GM23338 (cell line): ENCODE data around the gene RAD51B. TPM values are rescaled to one million over a fixed set of nuclear protein-coding genes. Genes with fewer than 3 reads are reported as not detected.

Experiments used
- ATAC-seq: fragments of 200-7000 bp; cut with Tn5 transposase; 3 replicates; pipeline ENCODE4 v1.9.1; 2020
- DNase-seq: peaks from one replicate; pipeline ENCODE4 v3.0.0-alpha.2; 2015; ENCODE audit warnings: low spot score
- H2AFZ ChIP-seq: fragments of 200-600 bp; sonication (generic); 2 replicates; pipeline ENCODE4 v1.8.0; 2016; ENCODE audit warnings: antibody characterized with exemption, mild to moderate bottlenecking, moderate library complexity
- H3F3A ChIP-seq: fragments of 200-600 bp; sonication (generic); replicated peaks from 2 replicates; pipeline ENCODE4 v1.8.0; 2017; ENCODE audit warnings: antibody characterized with exemption, mixed run types, low read depth
- H3K27ac ChIP-seq: fragments of 200-600 bp; sonication (generic); 2 replicates; pipeline ENCODE4 v1.6.1; 2016; ENCODE audit warnings: low read depth
- H3K27me3 ChIP-seq: fragments of 200-600 bp; sonication (generic); 2 replicates; pipeline ENCODE4 v1.8.0; 2016; ENCODE audit warnings: mild to moderate bottlenecking, mixed run types, moderate library complexity; ENCODE audit not compliant: insufficient read depth
- H3K36me3 ChIP-seq: fragments of 200-600 bp; sonication (generic); 2 replicates; pipeline ENCODE4 v1.8.0; 2016; ENCODE audit warnings: mild to moderate bottlenecking; ENCODE audit not compliant: insufficient read depth
- H3K4me1 ChIP-seq: fragments of 200-600 bp; sonication (generic); 2 replicates; pipeline ENCODE4 v1.8.0; 2016; ENCODE audit warnings: mild to moderate bottlenecking, moderate library complexity; ENCODE audit not compliant: insufficient read depth
- H3K4me2 ChIP-seq: fragments of 200-600 bp; sonication (generic); 2 replicates; pipeline ENCODE4 v1.7.1; 2017; ENCODE audit warnings: mixed run types
- H3K4me3 ChIP-seq: fragments of 200-600 bp; sonication (generic); 2 replicates; pipeline ENCODE4 v1.6.1; 2016; ENCODE audit warnings: mixed run types
- H3K79me2 ChIP-seq: fragments of 200-600 bp; sonication (generic); replicated peaks from 2 replicates; pipeline ENCODE4 v1.8.0; 2017; ENCODE audit warnings: mild to moderate bottlenecking; ENCODE audit not compliant: insufficient read depth
- H3K9me2 ChIP-seq: fragments of 200-600 bp; sonication (generic); 2 replicates; pipeline ENCODE4 v1.8.0; 2017; ENCODE audit not compliant: insufficient read depth
- H4K20me1 ChIP-seq: fragments of 200-600 bp; sonication (generic); replicated peaks from 2 replicates; pipeline ENCODE4 v1.8.0; 2017; ENCODE audit warnings: mild to moderate bottlenecking; ENCODE audit not compliant: insufficient read depth
- H3K27ac Mint-ChIP-seq: 2 replicates; pipeline ENCODE4 v1.8.0; 2020; ENCODE audit warnings: inconsistent platforms, mild to moderate bottlenecking, moderate library complexity, mixed read lengths
- H3K27me3 Mint-ChIP-seq: 3 replicates; pipeline ENCODE4 v1.8.0; 2022; ENCODE audit warnings: low read depth, mild to moderate bottlenecking, moderate library complexity, mixed read lengths, inconsistent platforms; ENCODE audit not compliant: insufficient read depth, poor library complexity
- H3K36me3 Mint-ChIP-seq: 3 replicates; pipeline ENCODE4 v1.8.0; 2021; ENCODE audit warnings: low read depth, mild to moderate bottlenecking, inconsistent platforms, moderate library complexity, mixed read lengths
- H3K4me1 Mint-ChIP-seq: 3 replicates; pipeline ENCODE4 v1.8.0; 2020; ENCODE audit warnings: mild to moderate bottlenecking, inconsistent platforms, mixed read lengths
- H3K4me3 Mint-ChIP-seq: 3 replicates; pipeline ENCODE4 v1.8.0; 2021; ENCODE audit warnings: moderate library complexity, mild to moderate bottlenecking, inconsistent platforms, mixed read lengths
- H3K9me3 Mint-ChIP-seq: 3 replicates; pipeline ENCODE4 v1.8.0; 2020; ENCODE audit warnings: moderate library complexity, mild to moderate bottlenecking, inconsistent platforms, mixed read lengths
- CREB1 ChIP-seq: fragments of 250-450 bp; sonication (Bioruptor Pico); IDR thresholded peaks from 2 replicates; pipeline ENCODE4 v1.5.0; 2020; ENCODE audit warnings: low read depth, mild to moderate bottlenecking, moderate library complexity
- CTCF ChIP-seq, 2 experiments: fragments of 200-600 bp in 1 of 2; sonication (generic) in 1 of 2; conservative IDR thresholded peaks; 2 replicates each; pipeline versions ENCODE4 v1.5.1 to v1.6.1; 2016 to 2017; ENCODE audit warnings: antibody characterized with exemption in 2 of 2, low read depth in 2 of 2, mild to moderate bottlenecking in 2 of 2, moderate library complexity in 1 of 2
- EZH2 ChIP-seq: fragments of 200-600 bp; sonication (generic); IDR thresholded peaks from one replicate; pipeline ENCODE4 v1.8.0; 2017; ENCODE audit warnings: antibody characterized with exemption, mild to moderate bottlenecking, low read depth; ENCODE audit not compliant: unreplicated experiment
- EZH2phosphoT487 ChIP-seq: fragments of 200-600 bp; sonication (generic); IDR thresholded peaks from one replicate; pipeline ENCODE4 v1.8.1; 2018; ENCODE audit warnings: antibody characterized with exemption; ENCODE audit not compliant: unreplicated experiment
- JUNB ChIP-seq: IDR thresholded peaks from one replicate; pipeline ENCODE4 v1.6.1; 2016; ENCODE audit warnings: antibody characterized with exemption; ENCODE audit not compliant: unreplicated experiment
- NANOG ChIP-seq: IDR thresholded peaks from 2 replicates; pipeline ENCODE4 v1.6.1; 2016; ENCODE audit warnings: antibody characterized with exemption, borderline replicate concordance
- REST ChIP-seq: IDR thresholded peaks from one replicate; pipeline ENCODE4 v1.6.1; 2018; ENCODE audit warnings: antibody characterized with exemption; ENCODE audit not compliant: unreplicated experiment
- STAT1 ChIP-seq: IDR thresholded peaks from one replicate; pipeline ENCODE4 v1.6.1; 2016; ENCODE audit warnings: antibody characterized with exemption; ENCODE audit not compliant: unreplicated experiment
- ZNF114 ChIP-seq: fragments of 250-450 bp; sonication (Bioruptor Pico); IDR thresholded peaks from 2 replicates; pipeline ENCODE4 v1.5.0; 2020; ENCODE audit warnings: mild to moderate bottlenecking, moderate library complexity
- ZNF462 ChIP-seq: fragments of 250-450 bp; sonication (Bioruptor Pico); IDR thresholded peaks from 2 replicates; pipeline ENCODE4 v1.5.0; 2020; ENCODE audit warnings: mild to moderate bottlenecking, moderate library complexity
- polyA plus RNA-seq: library from polyadenylated mRNA; unstranded; fragments of >200 nt; fragmentation: Nextera tagmentation; extraction: Ambion mirVana; gene quantifications from 2 replicates; pipeline ENCODE4 v1.2.1, GENCODE V29; 2016
- total RNA-seq: library from RNA; depleted of rRNA; stranded (reverse); fragments of >200 nt; shearing (Covaris generic); gene quantifications from 2 replicates; pipeline ENCODE4 v1.2.3, GENCODE V29; 2014

Gene RAD51B
- total and polyA plus RNA-seq, 2 experiments from 2014 or later: 15.7 to 29.1 TPM

- Histone ChIP-seq H4K20me1 (no peaks in the 10 kb centered on the region), H3K27ac (no peak overlapping the region), H3K27me3 (no peaks in the 10 kb centered on the region), H3K4me2 (no peak overlapping the region), H3K79me2 (no peaks in the 10 kb centered on the region), H3K9me2 (no peaks in the 10 kb centered on the region), H3K4me1 (no peaks in the 10 kb centered on the region), H3F3A (no peaks in the 10 kb centered on the region), H3K36me3 (no peaks in the 10 kb centered on the region), H2AFZ (no peak overlapping the region), H3K4me3 (no peak overlapping the region)
- H3K27me3 Mint-ChIP-seq: peaks cover 2% of the 10 kb centered on the region
- H3K27ac Mint-ChIP-seq: no peak overlapping the region
- H3K4me3 Mint-ChIP-seq: no peak overlapping the region
- 0 out of 3 replicates have a peak, but pooled peaks cover 2% of the 10 kb centered on the region for H3K4me1 Mint-ChIP-seq
- ATAC-seq (no peak), DNase-seq (no peak)
- no peaks in the 10 kb centered on the region for H3K36me3 Mint-ChIP-seq
- peaks cover 5% of the 10 kb centered on the region; the same call in 1 of the 3 replicates for H3K9me3 Mint-ChIP-seq
- TF ChIP-seq EZH2: no peak
- no peak for TF ChIP-seq EZH2phosphoT487
- TF ChIP-seq JUNB: no peak
- TF ChIP-seq ZNF462 (CRISPR knock-in tag): no peak
- no peak for TF ChIP-seq STAT1
- TF ChIP-seq REST: no peak
- TF ChIP-seq ZNF114 (CRISPR knock-in tag): no peak
- TF ChIP-seq CTCF (conservative IDR thresholded peaks at IDR 0.05; ENCODE audit: low read depth in 2 of 2): no peak
- TF ChIP-seq NANOG: no peak
- TF ChIP-seq CREB1 (CRISPR knock-in tag): no peak
Measured at GRCh38 chr14:68723808-68724268, 904.3 kb downstream of the RAD51B start.
